22Rv1 (cell line): Measurements from ENCODE around the gene TSGA10.

Experiments
- CTCF ChIP-seq: fragments of 450-650 bp; IDR thresholded peaks from 2 replicates; pipeline ENCODE4 v1.5.1; 2017; ENCODE audit warnings: mild to moderate bottlenecking
- ZFX ChIP-seq: fragments of 450-650 bp; IDR thresholded peaks from 2 replicates; pipeline ENCODE4 v1.6.1; 2017; ENCODE audit warnings: antibody characterized with exemption, borderline replicate concordance

GRCh38 chr2:99156891-99157290 is 2.1 kb upstream of the TSGA10 start:
- TF ChIP-seq CTCF = no peak
- TF ChIP-seq ZFX = no peak
